ENCODE data around the gene CD248.

GRCh38 chr11:66272596-66272995 lies 44.2 kb downstream of the CD248 start:
- TF ChIP-seq PKNOX1 (IDR thresholded peaks at IDR 0.05) (no peak), SUZ12 (IDR thresholded peaks at IDR 0.05) (no peak), TARDBP (IDR thresholded peaks at IDR 0.05) (no peak), HDGF (IDR thresholded peaks at IDR 0.05; ENCODE audit: borderline replicate concordance) (no peak), ELF4 (IDR thresholded peaks at IDR 0.05) (no peak), CTBP1 (IDR thresholded peaks at IDR 0.05; ENCODE audit: borderline replicate concordance) (no peak), SP1 (IDR thresholded peaks at IDR 0.05) (no peak)
